ENCODE measurements around the gene PPDPF. TPM values are rescaled to one million over a fixed set of nuclear protein-coding genes. Genes with fewer than 3 reads are reported as not detected.

The PPDPF gene
- total RNA-seq, 1 experiment from 2014 or later = 149 TPM

DNA sequence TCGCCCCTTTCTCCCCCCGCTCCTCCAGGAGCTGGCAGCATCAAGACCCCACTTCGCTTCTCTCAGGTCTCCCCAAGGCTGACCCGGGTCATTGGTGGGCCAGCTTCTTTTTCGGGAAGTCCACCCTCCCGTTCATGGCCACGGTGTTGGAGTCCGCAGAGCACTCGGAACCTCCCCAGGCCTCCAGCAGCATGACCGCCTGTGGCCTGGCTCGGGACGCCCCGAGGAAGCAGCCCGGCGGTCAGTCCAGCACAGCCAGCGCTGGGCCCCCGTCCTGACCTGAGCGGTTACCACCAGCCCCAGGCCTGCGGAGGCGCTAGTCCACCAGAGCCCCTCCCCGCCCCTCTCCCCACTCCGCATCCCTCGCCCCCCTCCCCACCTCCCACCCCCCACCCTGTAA, 1.0 kb downstream of the PPDPF start:
- Mint-ChIP-seq H3K27me3 (ENCODE audit: low read depth) (peaks cover 6% of the 10 kb centered on the region), H3K4me3 (peak overlapping the region; percentile 84 to 91), H3K4me1 (peaks cover 2 to 25% of the 10 kb centered on the region in 2 experiments; a peak in 3 of 4 replicates), H3K27ac (peak overlapping the region in 2 of 3 experiments; percentile 48 to 91; a peak in 3 of 7 replicates), H3K9me3 (peaks cover 7 to 13% of the 10 kb centered on the region in 2 experiments; a peak in 4 of 5 replicates), H3K36me3 (ENCODE audit: insufficient read depth in 1 of 3, low read depth in 3 of 3) (peaks cover 20 to 45% (median 22%) of the 10 kb centered on the region in 3 experiments; a peak in 6 of 7 replicates)
- Histone ChIP-seq H3K27me3 (ENCODE audit: insufficient read depth, low read length) (no peaks in the 10 kb centered on the region), H3K4ac (ENCODE audit: low read depth, low read length) (no peak overlapping the region; the same call in 1 of the 2 replicates), H3K23me2 (ENCODE audit: insufficient read length, low read depth, low read length, poor library complexity, severe bottlenecking) (peaks cover 10% of the 10 kb centered on the region), H2BK20ac (ENCODE audit: low read depth, low read length, poor library complexity, severe bottlenecking) (no peak overlapping the region), H3K79me2 (ENCODE audit: insufficient read depth, low read length) (no peaks in the 10 kb centered on the region; the same call in 1 of the 2 replicates), H2BK120ac (ENCODE audit: low read depth, low read length, poor library complexity, severe bottlenecking) (no peak overlapping the region), H3K56ac (ENCODE audit: insufficient read length, low read depth, low read length) (no peak overlapping the region), H3K18ac (ENCODE audit: insufficient read length, low read depth, low read length) (peak overlapping the region; percentile 15), H3K4me2 (ENCODE audit: insufficient read depth, insufficient read length, low read length) (peak overlapping the region; percentile 68), H3K79me1 (ENCODE audit: insufficient read depth, low read depth, low read length, poor library complexity, severe bottlenecking) (peaks cover 4% of the 10 kb centered on the region), H3K14ac (ENCODE audit: insufficient read depth, low read length) (peak overlapping the region; percentile 89), H4K20me1 (ENCODE audit: control insufficient read depth, insufficient read depth, insufficient read length) (no peaks in the 10 kb centered on the region), H3K23ac (ENCODE audit: insufficient read length, low read depth, low read length) (no peak overlapping the region), H3K9me3 (ENCODE audit: control insufficient read depth, low read depth, low read length) (no peaks in the 10 kb centered on the region), H2BK15ac (ENCODE audit: low read depth, low read length) (no peak overlapping the region), H4K8ac (replicated peaks; ENCODE audit: insufficient read length, low read depth, low read length) (no peak overlapping the region), H3K27ac (ENCODE audit: insufficient read length, low read depth, low read length) (no peak overlapping the region), H2AK5ac (ENCODE audit: insufficient read length, low read length) (no peak overlapping the region), H2BK12ac (ENCODE audit: insufficient read length, low read depth, low read length) (no peak overlapping the region), H2BK5ac (ENCODE audit: insufficient read length, low read length) (no peak overlapping the region), H3K4me1 (ENCODE audit: insufficient read depth, low read length) (no peaks in the 10 kb centered on the region; the same call in 1 of the 2 replicates), H3T11ph (ENCODE audit: low read length) (no peak overlapping the region), H4K5ac (ENCODE audit: insufficient read length, low read depth, low read length) (no peak overlapping the region), H4K91ac (ENCODE audit: insufficient read length, low read depth, low read length) (peak overlapping the region; percentile 11), H2AFZ (ENCODE audit: low read length) (no peak overlapping the region), H3K9ac (ENCODE audit: extremely low read depth, insufficient read length, low read length) (peak overlapping the region; percentile 80)
- WGBS (ENCODE audit: extremely low coverage, insufficient read length, low lambda C conversion rate) = no CpG with 5 or more reads among the region's 23 CpGs
- peak; percentile 51 for DNase-seq
- TF ChIP-seq, protein P1, sequence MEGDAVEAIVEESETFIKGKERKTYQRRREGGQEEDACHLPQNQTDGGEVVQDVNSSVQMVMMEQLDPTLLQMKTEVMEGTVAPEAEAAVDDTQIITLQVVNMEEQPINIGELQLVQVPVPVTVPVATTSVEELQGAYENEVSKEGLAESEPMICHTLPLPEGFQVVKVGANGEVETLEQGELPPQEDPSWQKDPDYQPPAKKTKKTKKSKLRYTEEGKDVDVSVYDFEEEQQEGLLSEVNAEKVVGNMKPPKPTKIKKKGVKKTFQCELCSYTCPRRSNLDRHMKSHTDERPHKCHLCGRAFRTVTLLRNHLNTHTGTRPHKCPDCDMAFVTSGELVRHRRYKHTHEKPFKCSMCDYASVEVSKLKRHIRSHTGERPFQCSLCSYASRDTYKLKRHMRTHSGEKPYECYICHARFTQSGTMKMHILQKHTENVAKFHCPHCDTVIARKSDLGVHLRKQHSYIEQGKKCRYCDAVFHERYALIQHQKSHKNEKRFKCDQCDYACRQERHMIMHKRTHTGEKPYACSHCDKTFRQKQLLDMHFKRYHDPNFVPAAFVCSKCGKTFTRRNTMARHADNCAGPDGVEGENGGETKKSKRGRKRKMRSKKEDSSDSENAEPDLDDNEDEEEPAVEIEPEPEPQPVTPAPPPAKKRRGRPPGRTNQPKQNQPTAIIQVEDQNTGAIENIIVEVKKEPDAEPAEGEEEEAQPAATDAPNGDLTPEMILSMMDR (conservative IDR thresholded peaks at IDR 0.05) = no peak
